ENCODE results near the gene RARA.
A peak's percentile ranks its signal among the peaks of the same experiment; 100 is the strongest.

Gene RARA

GRCh38 chr17:40316571-40317344 lies 7.8 kb downstream of the RARA start:
- DNase-seq = peak; percentile 47

- peak; percentile 54 for DNase-seq
Observed at GRCh38 chr17:40317345-40317873, 8.4 kb downstream of the RARA start.

GRCh38 chr17:40317880-40318829 lies 9.2 kb downstream of the RARA start:
- DNase-seq = peak; percentile 96

GRCh38 chr17:40318830-40319391 lies 9.9 kb downstream of the RARA start:
- no peak for DNase-seq

GRCh38 chr17:40319651-40320540 lies 10.9 kb downstream of the RARA start:
- peak; percentile 39 for DNase-seq

GRCh38 chr17:40320756-40321523 lies 12.0 kb downstream of the RARA start:
- no peak for DNase-seq

GRCh38 chr17:40321524-40321929 lies 12.5 kb downstream of the RARA start:
- DNase-seq = no peak

- DNase-seq = no peak
Observed at GRCh38 chr17:40321961-40322357, 13.0 kb downstream of the RARA start.

- peak; percentile 94 for DNase-seq
Observed at GRCh38 chr17:40322358-40323315, 13.7 kb downstream of the RARA start.

- DNase-seq = peak; percentile 44
Observed at GRCh38 chr17:40323391-40324381, 14.7 kb downstream of the RARA start.

- DNase-seq = no peak
Observed at GRCh38 chr17:40325156-40326013, 16.4 kb downstream of the RARA start.

- peak; percentile 27 for DNase-seq
Observed at GRCh38 chr17:40326014-40326831, 17.2 kb downstream of the RARA start.

GRCh38 chr17:40326832-40327199 lies 17.8 kb downstream of the RARA start:
- DNase-seq = no peak

GRCh38 chr17:40327244-40327729 lies 18.3 kb downstream of the RARA start:
- DNase-seq = no peak

GRCh38 chr17:40327735-40328385 lies 18.9 kb downstream of the RARA start:
- no peak for DNase-seq

GRCh38 chr17:40328386-40328766 lies 19.4 kb downstream of the RARA start:
- no peak for DNase-seq
